Keratinocyte (primary cell): ENCODE measurements around the gene HOXB2. TPM values are rescaled to one million over a fixed set of nuclear protein-coding genes. Genes with fewer than 3 reads are reported as not detected.

Experiments
- DNase-seq: peaks from one replicate; pipeline ENCODE4 v3.0.0-alpha.2; 2011; ENCODE audit warnings: low read depth, missing footprints, low spot score
- FAIRE-seq: peaks from 2 replicates; lab custom pipeline; 2011; peaks lifted over from hg19 to GRCh38; lab: Jason Lieb, UNC
- H2AFZ ChIP-seq: 2 replicates; pipeline ENCODE4 v1.6.0; 2012; ENCODE audit warnings: low read length, control low read depth, inconsistent platforms; ENCODE audit not compliant: control insufficient read depth
- H3K27ac ChIP-seq: 2 replicates; pipeline ENCODE4 v1.5.1; 2011; ENCODE audit warnings: low read length; ENCODE audit not compliant: control insufficient read depth, insufficient read depth
- H3K27me3 ChIP-seq: 3 replicates; pipeline ENCODE4 v1.6.0; 2011; ENCODE audit warnings: low read length; ENCODE audit not compliant: control insufficient read depth, insufficient read depth; ENCODE audit errors: extremely low read depth
- H3K36me3 ChIP-seq, 2 experiments: 2 replicates in 1 of 2; 3 replicates in 1 of 2; pipeline ENCODE4 v1.5.1; 2011; ENCODE audit warnings: low read length in 2 of 2, mild to moderate bottlenecking in 1 of 2; ENCODE audit not compliant: control insufficient read depth in 2 of 2, insufficient read depth in 2 of 2; ENCODE audit errors: extremely low read depth in 1 of 2
- H3K4me1 ChIP-seq: 3 replicates; pipeline ENCODE4 v1.5.1; 2011; ENCODE audit warnings: low read length; ENCODE audit not compliant: control insufficient read depth, insufficient read depth; ENCODE audit errors: extremely low read depth
- H3K4me2 ChIP-seq: 3 replicates; pipeline ENCODE4 v1.6.0; 2011; ENCODE audit warnings: low read depth, low read length; ENCODE audit not compliant: control insufficient read depth, insufficient read depth; ENCODE audit errors: extremely low read depth
- H3K4me3 ChIP-seq, 3 experiments: fragments of 200-600 bp in 1 of 3; sonication (generic) in 1 of 3; 2 replicates in 2 of 3; 3 replicates in 1 of 3; pipeline ENCODE4 v1.5.1; 2011 to 2016; ENCODE audit warnings: low read length in 3 of 3, mild to moderate bottlenecking in 3 of 3, control low read depth in 2 of 3, inconsistent platforms in 1 of 3, low read depth in 1 of 3, mixed read lengths in 1 of 3, mixed run types in 1 of 3, moderate library complexity in 1 of 3; ENCODE audit not compliant: control insufficient read depth in 2 of 3, insufficient read depth in 2 of 3; ENCODE audit errors: extremely low read depth in 1 of 3
- H3K79me2 ChIP-seq: 2 replicates; pipeline ENCODE4 v1.6.0; 2012; ENCODE audit warnings: low read length; ENCODE audit not compliant: control insufficient read depth, insufficient read depth
- H3K9ac ChIP-seq: 3 replicates; pipeline ENCODE4 v1.6.0; 2011; ENCODE audit warnings: low read length; ENCODE audit not compliant: control insufficient read depth, insufficient read depth; ENCODE audit errors: extremely low read depth
- H3K9me1 ChIP-seq: 3 replicates; pipeline ENCODE4 v1.6.0; 2011; ENCODE audit warnings: low read length; ENCODE audit not compliant: control insufficient read depth, insufficient read depth; ENCODE audit errors: extremely low read depth
- H3K9me3 ChIP-seq: 2 replicates; pipeline ENCODE4 v1.5.1; 2012; ENCODE audit warnings: low read depth, low read length; ENCODE audit not compliant: control insufficient read depth
- H4K20me1 ChIP-seq: 3 replicates; pipeline ENCODE4 v1.6.0; 2011; ENCODE audit warnings: low read length; ENCODE audit not compliant: control insufficient read depth, insufficient read depth; ENCODE audit errors: extremely low read depth
- CTCF ChIP-seq, 3 experiments: IDR thresholded peaks in 1 of 3; conservative IDR thresholded peaks in 1 of 3; optimal IDR thresholded peaks in 1 of 3; 2 replicates in 2 of 3; 3 replicates in 1 of 3; pipeline versions ENCODE3 to v1.5.1; 2011; ENCODE audit warnings: low read length in 3 of 3, mild to moderate bottlenecking in 3 of 3, moderate library complexity in 2 of 3, control low read depth in 1 of 3, inconsistent platforms in 1 of 3; ENCODE audit not compliant: insufficient read depth in 2 of 3; ENCODE audit errors: extremely low read depth in 1 of 3
- EZH2 ChIP-seq: IDR thresholded peaks from one replicate; pipeline ENCODE4 v1.6.1; 2012; ENCODE audit warnings: inconsistent platforms, mild to moderate bottlenecking, low read length, moderate library complexity
- dilution Hi-C: fragments of 300-500 bp; cut with MboI; formaldehyde crosslinking; loops from one replicate; pipeline ENCODE4 v1.7.0; 2020; ENCODE audit warnings: low sequenced_read_pairs; ENCODE audit not compliant: extremely low pct_ligation_motif_present
- polyA plus RNA-seq, 5 experiments: library from polyadenylated mRNA; depleted of rRNA in 3 of 5; stranded (reverse) in 3 of 5; stranded (forward) in 1 of 5; unstranded in 1 of 5; fragments of >200 nt; gene quantifications; 1 replicate in 1 of 5; 2 replicates in 3 of 5; 3 replicates in 1 of 5; pipeline versions ENCODE4 v1.2.1 to v1.2.3, GENCODE V29; 2011 to 2012; ENCODE audit warnings: missing spikeins in 2 of 5, low read depth in 1 of 5, low replicate concordance in 1 of 5

Gene HOXB2
- polyA plus RNA-seq, 1 donor (not counting 4 experiments of a cell fraction or from before 2014, with no cell fraction given): 3.8 TPM

- no peak for TF ChIP-seq EZH2
- no peak for TF ChIP-seq CTCF (optimal IDR thresholded peaks at IDR 0.05 in 1 of 3, IDR thresholded peaks at IDR 0.05 in 1 of 3, conservative IDR thresholded peaks at IDR 0.05 in 1 of 3; ENCODE audit: extremely low read depth in 1 of 3, insufficient read depth in 2 of 3, low read length in 3 of 3)
- H4K20me1 ChIP-seq: no peaks in the 10 kb centered on the region
- no peaks in the 10 kb centered on the region for H3K36me3 ChIP-seq
- dilution Hi-C loops: no loop called here
- peaks cover 69% of the 10 kb centered on the region for H3K27me3 ChIP-seq
- H3K79me2 ChIP-seq: no peaks in the 10 kb centered on the region
- H3K9me3 ChIP-seq: no peaks in the 10 kb centered on the region
- DNase-seq (no peak), FAIRE-seq (no peak)
- no peaks in the 10 kb centered on the region for H3K9me1 ChIP-seq
- H2AFZ ChIP-seq: no peak overlapping the region
- no peak overlapping the region for H3K9ac ChIP-seq
- H3K27ac ChIP-seq: no peak overlapping the region
- H3K4me2 ChIP-seq: no peak overlapping the region
- peaks cover 17% of the 10 kb centered on the region for H3K4me1 ChIP-seq
- H3K4me3 ChIP-seq: no peak overlapping the region
These were observed 38.9 kb upstream of the HOXB2 start for GRCh38 chr17:48583708-48584222.

GRCh38 chr17:48582750-48583069 lies 37.8 kb upstream of the HOXB2 start:
- no peak for FAIRE-seq
- H3K36me3 ChIP-seq: no peaks in the 10 kb centered on the region
- DNase-seq: no peak
- H2AFZ ChIP-seq: no peak overlapping the region
- dilution Hi-C loops: no loop called here
- H3K9me1 ChIP-seq: no peaks in the 10 kb centered on the region
- H3K4me3 ChIP-seq: no peak overlapping the region
- H3K27me3 ChIP-seq: peaks cover 67% of the 10 kb centered on the region
- H3K79me2 ChIP-seq: no peaks in the 10 kb centered on the region
- H3K27ac ChIP-seq: no peak overlapping the region
- no peak overlapping the region for H3K4me2 ChIP-seq
- H3K4me1 ChIP-seq: peaks cover 17% of the 10 kb centered on the region
- no peak overlapping the region for H3K9ac ChIP-seq
- no peaks in the 10 kb centered on the region for H3K9me3 ChIP-seq
- no peaks in the 10 kb centered on the region for H4K20me1 ChIP-seq
- TF ChIP-seq CTCF (optimal IDR thresholded peaks at IDR 0.05 in 1 of 3, IDR thresholded peaks at IDR 0.05 in 1 of 3, conservative IDR thresholded peaks at IDR 0.05 in 1 of 3; ENCODE audit: extremely low read depth in 1 of 3, insufficient read depth in 2 of 3, low read length in 3 of 3) (no peak), EZH2 (no peak)
